Tibial nerve (tissue), 4 donors: ENCODE results near the gene FAM83G. TPM values are rescaled to one million over a fixed set of nuclear protein-coding genes. Genes with fewer than 3 reads are reported as not detected.
A peak's percentile ranks its signal among the peaks of the same experiment; 100 is the strongest.
"Not testable (repeated sequence)": the region's sequence is repeated elsewhere in the genome, so short reads cannot be mapped to it uniquely, and the experiment has no call there.

ENCODE experiments used
- DNase-seq, 2 donors: peaks; one replicate each; pipeline ENCODE4 v3.0.0-alpha.2; 2019; ENCODE audit warnings: low spot score in 2 of 2
- H3K27ac ChIP-seq, 4 donors: fragments of 200-600 bp; sonication (generic) in 3 of 4; one replicate each; pipeline ENCODE4 v1.5.1; 2017 to 2019; ENCODE audit warnings: mild to moderate bottlenecking in 1 of 4
- H3K27me3 ChIP-seq, 2 donors: fragments of 200-600 bp; sonication (generic) in 1 of 2; one replicate each; pipeline versions ENCODE4 v1.5.1 to v1.6.0; 2017 to 2019
- H3K36me3 ChIP-seq, 3 donors: fragments of 200-600 bp; sonication (generic); one replicate each; pipeline ENCODE4 v1.5.1; 2018 to 2019
- H3K4me1 ChIP-seq, 4 donors: fragments of 200-600 bp; sonication (generic) in 3 of 4; one replicate each; pipeline ENCODE4 v1.5.1; 2017 to 2019
- H3K4me3 ChIP-seq, 4 donors: fragments of 200-600 bp; sonication (generic) in 3 of 4; one replicate each; pipeline ENCODE4 v1.5.1; 2017 to 2019; ENCODE audit warnings: mild to moderate bottlenecking in 1 of 4, moderate library complexity in 1 of 4
- H3K9me3 ChIP-seq, 4 donors: fragments of 200-600 bp; sonication (generic) in 3 of 4; one replicate each; pipeline ENCODE4 v1.5.1; 2017 to 2019
- CTCF ChIP-seq, 5 experiments: fragments of 200-600 bp in 3 of 5; fragments of 450-650 bp in 2 of 5; sonication (generic) in 3 of 5; IDR thresholded peaks; one replicate each; pipeline ENCODE4 v1.5.1; 2016 to 2019; ENCODE audit warnings: antibody characterized with exemption in 5 of 5, mild to moderate bottlenecking in 3 of 5, moderate library complexity in 2 of 5
- EP300 ChIP-seq, 2 donors: sonication (generic); formaldehyde crosslinking; IDR thresholded peaks; one replicate each; pipeline ENCODE4 v1.6.1; 2017; ENCODE audit warnings: antibody characterized with exemption in 2 of 2, mild to moderate bottlenecking in 1 of 2
- POLR2A ChIP-seq, 2 donors: fragments of 450-650 bp; IDR thresholded peaks; one replicate each; pipeline ENCODE4 v1.6.1; 2017; ENCODE audit warnings: antibody characterized with exemption in 2 of 2, mild to moderate bottlenecking in 2 of 2, moderate library complexity in 2 of 2
- WGBS, 2 donors: methylation state at CpG; one replicate each; pipeline ENCODE4 v1.1.5; 2018; 5-methylcytosine and 5-hydroxymethylcytosine counted together
- total RNA-seq, 4 donors: library from RNA; depleted of rRNA; stranded (reverse); fragments of >200 nt; gene quantifications; one replicate each; pipeline ENCODE4 v1.1.0, GENCODE V29; 2016

Gene FAM83G
- total RNA-seq, 4 donors from 2014 or later = 1.3 to 11.8 (median 3.8) TPM

- Histone ChIP-seq H3K27ac (no peak overlapping the region), H3K36me3 (peaks cover 0 to 41% (median 9%) of the 10 kb centered on the region in 3 donors), H3K27me3 (no peaks in the 10 kb centered on the region), H3K4me3 (no peak overlapping the region), H3K4me1 (peaks cover 0 to 21% (median 10%) of the 10 kb centered on the region in 4 donors), H3K9me3 (no peaks in the 10 kb centered on the region)
- TF ChIP-seq EP300 (IDR thresholded peaks at IDR 0.05) (no peak), POLR2A (IDR thresholded peaks at IDR 0.05) (no peak), CTCF (IDR thresholded peaks at IDR 0.05) (no peak)
- DNase-seq = no peak
- 87 to 95% methylated on average over 1 of the region's 1 CpG for WGBS, 2 donors
Measured at GRCh38 chr17:18925187-18925586, 79.4 kb downstream of the FAM83G start.

GRCh38 chr17:18922596-18922995, 82.0 kb downstream of the FAM83G start:
- H3K27me3 ChIP-seq, H3K27ac ChIP-seq, H3K9me3 ChIP-seq, H3K4me3 ChIP-seq, DNase-seq: not testable (repeated sequence)
- Histone ChIP-seq H3K4me1 (peaks cover 0 to 25% (median 10%) of the 10 kb centered on the region in 4 donors), H3K36me3 (peaks cover 0 to 34% (median 0%) of the 10 kb centered on the region in 3 donors)
- 95 to 97% methylated on average over 7 of the region's 7 CpGs for WGBS, 2 donors

- H3K27ac ChIP-seq = no peak overlapping the region
- H3K4me1 ChIP-seq = peaks cover 0 to 25% (median 10%) of the 10 kb centered on the region in 4 donors
- 61 to 70% methylated on average over 4 of the region's 4 CpGs for WGBS, 2 donors
- TF ChIP-seq CTCF (IDR thresholded peaks at IDR 0.05) = no peak
- DNase-seq = no peak
- H3K9me3 ChIP-seq = no peaks in the 10 kb centered on the region
- H3K27me3 ChIP-seq = no peaks in the 10 kb centered on the region
- H3K4me3 ChIP-seq = no peak overlapping the region
- peaks cover 0 to 38% (median 0%) of the 10 kb centered on the region in 3 donors for H3K36me3 ChIP-seq
Measured at GRCh38 chr17:18921912-18922451, 82.6 kb downstream of the FAM83G start.

GRCh38 chr17:18921485-18921884, 83.1 kb downstream of the FAM83G start:
- DNase-seq = no peak
- Histone ChIP-seq H3K27me3 (no peaks in the 10 kb centered on the region), H3K36me3 (peaks cover 0 to 43% (median 0%) of the 10 kb centered on the region in 3 donors), H3K4me1 (peaks cover 0 to 25% (median 10%) of the 10 kb centered on the region in 4 donors), H3K4me3 (no peak overlapping the region), H3K9me3 (no peaks in the 10 kb centered on the region), H3K27ac (no peak overlapping the region)
- TF ChIP-seq POLR2A (IDR thresholded peaks at IDR 0.05) (no peak), CTCF (IDR thresholded peaks at IDR 0.05) (no peak), EP300 (IDR thresholded peaks at IDR 0.05) (no peak)
- 67 to 71% methylated on average over 2 of the region's 2 CpGs for WGBS, 2 donors

GRCh38 chr17:18920911-18921441, 83.6 kb downstream of the FAM83G start:
- Histone ChIP-seq H3K4me1 (peaks cover 0 to 25% (median 10%) of the 10 kb centered on the region in 4 donors), H3K27ac (peak overlapping the region in 2 of 4 donors; percentile 4 to 8), H3K4me3 (no peak overlapping the region), H3K27me3 (no peaks in the 10 kb centered on the region), H3K9me3 (no peaks in the 10 kb centered on the region), H3K36me3 (peaks cover 0 to 48% (median 0%) of the 10 kb centered on the region in 3 donors)
- TF ChIP-seq POLR2A (IDR thresholded peaks at IDR 0.05) (no peak), CTCF (IDR thresholded peaks at IDR 0.05) (no peak), EP300 (IDR thresholded peaks at IDR 0.05) (no peak)
- 23 to 26% methylated on average over 6 of the region's 6 CpGs for WGBS, 2 donors
- no peak for DNase-seq
